ENCODE results near the gene ARHGAP12.
A peak's percentile ranks its signal among the peaks of the same experiment; 100 is the strongest.
"Not testable (repeated sequence)": the region's sequence is repeated elsewhere in the genome, so short reads cannot be mapped to it uniquely, and the experiment has no call there.

The ARHGAP12 gene

GRCh38 chr10:31921031-31921430, 7.6 kb downstream of the ARHGAP12 start:
- DNase-seq, result no peak

- no peak for DNase-seq
Measured at GRCh38 chr10:31920538-31920937, 8.1 kb downstream of the ARHGAP12 start.

GRCh38 chr10:31918671-31919409, 9.8 kb downstream of the ARHGAP12 start:
- no peak for DNase-seq

- DNase-seq, result no peak
Measured at GRCh38 chr10:31914370-31914769, 14.3 kb downstream of the ARHGAP12 start.

GRCh38 chr10:31912898-31913850, 15.5 kb downstream of the ARHGAP12 start:
- DNase-seq, result peak; percentile 63

- peak; percentile 49 for DNase-seq
Measured at GRCh38 chr10:31912289-31912688, 16.3 kb downstream of the ARHGAP12 start.

GRCh38 chr10:31910016-31910415, 18.6 kb downstream of the ARHGAP12 start:
- no peak for DNase-seq

- DNase-seq, result no peak
Measured at GRCh38 chr10:31908157-31908556, 20.5 kb downstream of the ARHGAP12 start.

GRCh38 chr10:31906039-31906438, 22.6 kb downstream of the ARHGAP12 start:
- DNase-seq, result peak; percentile 29

- DNase-seq, result no peak
Measured at GRCh38 chr10:31905586-31905985, 23.0 kb downstream of the ARHGAP12 start.

GRCh38 chr10:31902625-31903024, 26.0 kb downstream of the ARHGAP12 start:
- DNase-seq, result no peak

- peak; percentile 40 for DNase-seq
Measured at GRCh38 chr10:31897506-31897905, 31.1 kb downstream of the ARHGAP12 start.

- peak; percentile 54 for DNase-seq
Measured at GRCh38 chr10:31896968-31897384, 31.7 kb downstream of the ARHGAP12 start.

- DNase-seq, result not testable (repeated sequence)
Measured at GRCh38 chr10:31895722-31896121, 32.9 kb downstream of the ARHGAP12 start.

- no peak for DNase-seq
Measured at GRCh38 chr10:31888442-31888841, 40.2 kb downstream of the ARHGAP12 start.

GRCh38 chr10:31887850-31888249, 40.8 kb downstream of the ARHGAP12 start:
- no peak for DNase-seq

- no peak for DNase-seq
Measured at GRCh38 chr10:31886885-31887284, 41.7 kb downstream of the ARHGAP12 start.

- no peak for DNase-seq
Measured at GRCh38 chr10:31885971-31886370, 42.7 kb downstream of the ARHGAP12 start.

- DNase-seq, result no peak
Measured at GRCh38 chr10:31884386-31884785, 44.2 kb downstream of the ARHGAP12 start.

- DNase-seq, result no peak
Measured at GRCh38 chr10:31883397-31883796, 45.2 kb downstream of the ARHGAP12 start.

- DNase-seq, result no peak
Measured at GRCh38 chr10:31878486-31878885, 50.1 kb downstream of the ARHGAP12 start.

- peak; percentile 37 for DNase-seq
Measured at GRCh38 chr10:31876652-31877352, 51.8 kb downstream of the ARHGAP12 start.

- DNase-seq, result no peak
Measured at GRCh38 chr10:31875608-31876007, 53.0 kb downstream of the ARHGAP12 start.

Data from fibroblast of skin of right biceps (primary cell).